ENCODE results near the gene GUCY1B1. TPM values are rescaled to one million over a fixed set of nuclear protein-coding genes. Genes with fewer than 3 reads are reported as not detected.
A peak's percentile ranks its signal among the peaks of the same experiment; 100 is the strongest.

The GUCY1B1 gene
- total RNA-seq, 2 experiments from 2014 or later = 0.60 to 0.72 TPM

DNA sequence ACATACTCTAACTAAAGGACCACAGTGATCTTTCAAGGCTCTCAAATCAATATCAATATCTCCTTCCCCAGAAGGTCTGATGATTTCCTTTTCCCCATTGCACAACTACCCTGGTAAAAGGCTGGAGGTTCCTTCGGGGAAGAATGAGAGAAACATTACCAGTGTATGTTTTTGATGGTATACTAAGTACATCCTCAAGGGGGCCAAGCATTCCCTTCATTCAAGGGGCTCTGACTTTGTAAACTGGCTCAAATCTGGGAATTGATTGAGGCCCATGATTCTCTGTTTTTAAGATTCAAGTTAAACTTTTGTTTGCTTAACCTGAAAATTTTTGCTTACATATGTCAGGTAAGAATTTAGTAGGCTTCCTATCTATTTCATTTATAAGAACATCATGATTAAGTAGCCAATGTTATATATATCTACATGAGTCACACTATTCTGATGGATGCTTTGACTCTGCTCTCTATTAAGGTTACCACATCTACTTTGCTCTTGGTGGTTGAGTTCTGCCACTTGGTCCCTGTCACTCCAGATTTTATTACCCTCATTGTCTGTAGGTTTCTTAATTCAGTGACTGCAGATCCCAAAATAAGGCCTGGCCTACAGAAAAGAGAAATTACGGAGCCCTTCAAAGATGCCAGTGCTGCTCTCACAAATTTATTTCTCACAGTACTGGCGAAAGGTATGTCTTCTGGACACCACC, 16.4 kb upstream of the GUCY1B1 start:
- no peak overlapping the region for H3K27ac Mint-ChIP-seq
- CTCF ChIA-PET = no interaction called here

DNA sequence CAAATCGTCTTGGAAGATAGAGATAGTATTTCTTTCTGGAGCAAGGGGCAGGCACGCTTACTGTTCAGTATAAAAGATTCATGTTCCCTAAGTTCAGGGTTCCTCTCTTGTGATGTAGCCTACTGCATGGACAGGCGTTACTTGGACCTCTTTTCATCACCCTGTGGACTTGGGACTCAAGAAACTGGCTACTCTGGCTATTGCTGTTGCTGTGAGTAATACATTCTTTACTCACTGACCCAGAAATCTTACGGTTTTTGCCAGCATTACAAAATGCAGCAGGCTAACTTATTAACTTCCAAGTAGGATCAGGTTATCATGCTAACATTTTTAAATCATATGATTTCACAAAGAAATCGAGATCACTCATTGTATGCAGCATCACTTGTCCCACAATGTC, 12.8 kb upstream of the GUCY1B1 start:
- no peaks in the 10 kb centered on the region for H3K4me1 Mint-ChIP-seq (ENCODE audit: low read depth)
- no peaks in the 10 kb centered on the region for H3K27me3 Mint-ChIP-seq (ENCODE audit: low read depth)
- intact Hi-C loops (cut with micrococcal nuclease) = no loop called here
- no peak overlapping the region for H3K4me3 Mint-ChIP-seq
- no peaks in the 10 kb centered on the region for H3K9me3 Mint-ChIP-seq
- no peaks in the 10 kb centered on the region for H3K36me3 Mint-ChIP-seq (ENCODE audit: low read depth)
- no peak overlapping the region for H3K27ac Mint-ChIP-seq
- no peak for DNase-seq
- CTCF ChIA-PET = no interaction called here

More for the DNA sequence above, 16.4 kb upstream of the GUCY1B1 start:
- intact Hi-C loops (cut with micrococcal nuclease) = no loop called here
- Mint-ChIP-seq H3K27me3 (ENCODE audit: low read depth) (peaks cover 4% of the 10 kb centered on the region), H3K4me3 (no peak overlapping the region), H3K4me1 (ENCODE audit: low read depth) (no peaks in the 10 kb centered on the region), H3K9me3 (no peaks in the 10 kb centered on the region), H3K36me3 (ENCODE audit: low read depth) (no peaks in the 10 kb centered on the region)
- no peak for DNase-seq

DNA sequence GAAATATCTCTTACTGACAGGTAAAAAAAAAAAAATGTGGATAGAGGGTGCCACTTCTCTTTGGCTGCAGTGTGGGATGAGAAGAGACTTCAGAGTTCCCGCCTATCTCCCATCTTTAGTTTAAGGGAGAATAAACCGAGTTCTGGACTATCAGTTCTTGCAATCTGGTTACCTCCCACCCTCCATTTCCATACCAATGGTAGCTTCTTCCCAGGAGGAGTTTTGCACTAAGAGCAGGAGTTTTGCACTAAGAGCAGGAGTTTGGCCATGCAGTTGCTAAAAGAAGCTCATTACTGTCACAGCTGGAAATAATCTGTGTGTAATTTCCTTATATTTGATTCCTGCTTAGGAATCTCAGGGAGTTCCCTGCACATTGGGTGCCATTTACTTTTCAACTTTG, 10.8 kb upstream of the GUCY1B1 start:
- DNase-seq = no peak
- intact Hi-C loops (cut with micrococcal nuclease) = no loop called here
- no peaks in the 10 kb centered on the region for H3K9me3 Mint-ChIP-seq

DNA sequence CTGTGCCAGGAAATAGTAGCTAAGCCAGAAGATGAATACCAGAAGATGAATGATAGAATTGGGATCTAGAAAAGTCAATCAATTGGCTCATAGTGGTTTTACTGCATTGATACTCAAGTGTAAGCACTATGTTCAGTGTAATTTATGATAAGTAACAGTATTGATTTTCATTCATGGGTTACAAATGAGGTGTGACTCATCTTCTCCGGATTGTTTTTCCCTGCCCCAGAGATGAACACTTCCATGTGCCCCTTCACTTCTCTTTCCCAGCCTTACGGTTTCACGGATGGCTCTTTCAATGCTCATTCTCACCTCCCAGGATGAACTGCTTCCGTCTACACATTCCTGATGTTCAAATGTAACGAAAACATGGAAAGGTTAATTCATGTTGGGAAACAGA, 9.8 kb upstream of the GUCY1B1 start:
- Mint-ChIP-seq H3K4me1 (ENCODE audit: low read depth) (no peaks in the 10 kb centered on the region), H3K27me3 (ENCODE audit: low read depth) (peaks cover 2% of the 10 kb centered on the region), H3K9me3 (no peaks in the 10 kb centered on the region), H3K36me3 (ENCODE audit: low read depth) (no peaks in the 10 kb centered on the region), H3K4me3 (no peak overlapping the region), H3K27ac (no peak overlapping the region)
- CTCF ChIA-PET = no interaction called here
- no peak for DNase-seq
- intact Hi-C loops (cut with micrococcal nuclease) = no loop called here

More for the DNA sequence above, 10.8 kb upstream of the GUCY1B1 start:
- no peaks in the 10 kb centered on the region for H3K36me3 Mint-ChIP-seq (ENCODE audit: low read depth)
- no peaks in the 10 kb centered on the region for H3K4me1 Mint-ChIP-seq (ENCODE audit: low read depth)
- CTCF ChIA-PET = no interaction called here
- peaks cover 2% of the 10 kb centered on the region for H3K27me3 Mint-ChIP-seq (ENCODE audit: low read depth)
- H3K27ac Mint-ChIP-seq = no peak overlapping the region
- H3K4me3 Mint-ChIP-seq = no peak overlapping the region

DNA sequence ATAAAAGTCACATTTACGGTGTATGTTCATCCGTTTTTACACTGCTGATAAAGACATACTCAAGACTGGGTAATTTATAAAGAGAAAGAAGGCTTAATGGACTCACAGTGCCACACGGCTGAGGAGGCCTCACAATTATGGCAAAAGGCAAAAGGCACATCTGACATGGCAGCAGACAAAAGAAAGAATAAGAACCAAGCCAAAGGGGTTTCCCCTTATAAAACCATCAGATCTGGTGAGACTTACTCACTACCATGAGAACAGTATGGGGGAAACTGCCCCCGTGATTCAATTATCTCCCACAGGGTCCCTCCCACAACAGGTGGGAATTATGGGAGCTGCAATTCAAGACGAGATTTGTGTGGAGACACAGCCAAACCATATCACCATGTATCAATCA, 7.3 kb upstream of the GUCY1B1 start:
- H3K9me3 Mint-ChIP-seq = no peaks in the 10 kb centered on the region
- H3K27me3 Mint-ChIP-seq (ENCODE audit: low read depth) = peaks cover 9% of the 10 kb centered on the region
- no peak overlapping the region for H3K27ac Mint-ChIP-seq
- no peak overlapping the region for H3K4me3 Mint-ChIP-seq
- H3K4me1 Mint-ChIP-seq (ENCODE audit: low read depth) = no peaks in the 10 kb centered on the region
- H3K36me3 Mint-ChIP-seq (ENCODE audit: low read depth) = no peaks in the 10 kb centered on the region
- intact Hi-C loops (cut with micrococcal nuclease) = no loop called here
- DNase-seq = no peak
- CTCF ChIA-PET = no interaction called here

DNA sequence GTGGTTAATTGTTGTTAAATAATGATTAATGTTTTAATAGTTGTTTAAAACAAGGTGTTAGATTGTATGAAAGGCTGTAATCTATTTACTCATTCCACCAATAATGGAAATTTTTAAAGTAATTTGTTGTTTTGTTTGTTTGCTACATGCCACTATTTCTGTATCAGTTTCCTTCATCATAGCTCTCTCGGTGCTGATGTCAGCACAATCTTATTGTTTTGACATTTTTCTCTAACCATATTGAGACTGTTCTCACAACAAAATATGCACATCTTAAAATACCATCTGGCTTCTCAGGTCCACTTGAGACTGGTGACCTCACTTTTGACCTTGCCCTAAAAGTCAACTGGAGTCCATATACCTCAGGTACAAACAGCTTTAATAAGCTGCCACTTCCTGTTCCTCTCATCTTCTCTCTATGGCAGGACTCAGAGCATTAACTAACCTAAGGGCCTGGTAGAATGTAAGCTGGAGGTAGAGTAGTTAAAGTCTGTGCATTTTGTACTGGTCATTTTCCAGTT, 1.0 kb upstream of the GUCY1B1 start:
- no peaks in the 10 kb centered on the region for H3K9me3 Mint-ChIP-seq
- no peaks in the 10 kb centered on the region for H3K36me3 Mint-ChIP-seq (ENCODE audit: low read depth)
- intact Hi-C loops (cut with micrococcal nuclease) = loop anchor here (5.0 kb wide), 2 partner anchors 91 to 194 kb away; partner anchors contain the start of genes CTSO and GUCY1A1
- no peak overlapping the region for H3K4me3 Mint-ChIP-seq
- DNase-seq = no peak
- CTCF ChIA-PET = no interaction called here
- peaks cover 29% of the 10 kb centered on the region for H3K27me3 Mint-ChIP-seq (ENCODE audit: low read depth)
- H3K27ac Mint-ChIP-seq = no peak overlapping the region
- peaks cover 9% of the 10 kb centered on the region for H3K4me1 Mint-ChIP-seq (ENCODE audit: low read depth)

DNA sequence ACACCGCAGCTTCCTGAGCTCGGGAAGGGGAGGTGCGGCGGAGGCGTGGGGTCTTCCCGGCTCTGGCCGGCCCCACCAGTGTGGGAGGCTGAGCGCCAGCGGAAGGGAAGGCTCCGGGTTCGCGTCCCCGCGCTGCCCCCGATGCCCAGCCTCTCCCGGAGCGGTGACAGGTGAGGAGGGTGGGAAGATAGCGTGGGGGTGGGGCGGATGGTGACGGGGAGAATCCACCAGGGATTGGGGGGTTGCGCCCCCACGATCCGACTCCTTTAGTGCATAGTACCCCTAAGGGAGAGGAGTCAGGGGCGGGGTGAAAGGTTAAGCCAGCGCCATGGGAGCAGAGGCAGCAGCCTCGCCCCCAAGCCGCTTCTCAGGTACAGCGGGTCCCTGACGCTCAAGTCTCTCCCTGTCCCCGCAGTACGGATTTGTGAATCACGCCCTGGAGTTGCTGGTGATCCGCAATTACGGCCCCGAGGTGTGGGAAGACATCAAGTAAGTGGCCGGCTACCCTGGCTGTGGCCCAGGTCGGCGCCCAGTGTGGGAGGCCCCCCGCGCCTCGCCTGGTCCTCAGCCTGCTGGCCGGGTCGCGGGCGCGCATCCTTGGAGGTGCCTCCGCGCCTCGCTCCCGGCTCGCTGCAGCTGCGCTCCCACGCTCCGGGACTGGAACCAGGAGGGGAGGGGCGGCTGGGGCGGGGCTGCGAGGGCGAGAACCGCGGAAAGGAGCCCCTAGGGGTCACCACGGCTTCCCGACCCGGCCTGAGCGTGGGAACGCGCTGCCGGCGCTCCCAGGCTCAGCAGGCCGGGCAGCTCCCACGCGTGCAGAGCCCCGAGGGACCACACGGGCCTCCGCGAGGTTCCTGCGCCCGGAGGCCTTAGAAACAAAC, 791 bp downstream of the GUCY1B1 start:
- Mint-ChIP-seq H3K36me3 (ENCODE audit: low read depth) (no peaks in the 10 kb centered on the region), H3K9me3 (no peaks in the 10 kb centered on the region), H3K27ac (no peak overlapping the region), H3K4me3 (peak overlapping the region; percentile 57), H3K4me1 (ENCODE audit: low read depth) (peaks cover 14% of the 10 kb centered on the region), H3K27me3 (ENCODE audit: low read depth) (peaks cover 33% of the 10 kb centered on the region)
- CTCF ChIA-PET = no interaction called here
- intact Hi-C loops (cut with micrococcal nuclease) = loop anchor here (5.0 kb wide), 2 partner anchors 92 to 193 kb away; partner anchors contain the start of genes CTSO and GUCY1A1
- DNase-seq = peak; percentile 8

DNA sequence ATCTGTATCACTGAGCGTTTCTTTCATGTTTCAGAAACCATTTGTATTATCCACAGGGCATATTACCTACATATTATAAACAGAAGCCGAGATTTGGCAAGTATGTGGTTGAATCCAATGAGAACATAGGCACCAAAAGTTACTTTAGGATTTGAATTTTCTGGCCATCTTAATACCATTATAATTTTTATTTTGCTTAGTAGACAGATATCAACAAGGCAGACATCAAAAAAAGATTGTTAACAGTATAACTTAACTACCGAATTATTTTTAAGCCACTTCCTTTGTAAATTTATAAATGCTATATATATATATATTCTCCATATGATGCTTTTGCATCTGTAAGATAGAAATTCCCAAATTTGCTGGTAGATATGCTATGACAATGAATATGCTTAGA, 2.2 kb downstream of the GUCY1B1 start:
- Mint-ChIP-seq H3K4me3 (no peak overlapping the region), H3K27me3 (ENCODE audit: low read depth) (peaks cover 29% of the 10 kb centered on the region), H3K4me1 (ENCODE audit: low read depth) (peaks cover 14% of the 10 kb centered on the region), H3K36me3 (ENCODE audit: low read depth) (no peaks in the 10 kb centered on the region), H3K9me3 (no peaks in the 10 kb centered on the region), H3K27ac (no peak overlapping the region)
- DNase-seq = no peak
- CTCF ChIA-PET = no interaction called here
- intact Hi-C loops (cut with micrococcal nuclease) = no loop called here

DNA sequence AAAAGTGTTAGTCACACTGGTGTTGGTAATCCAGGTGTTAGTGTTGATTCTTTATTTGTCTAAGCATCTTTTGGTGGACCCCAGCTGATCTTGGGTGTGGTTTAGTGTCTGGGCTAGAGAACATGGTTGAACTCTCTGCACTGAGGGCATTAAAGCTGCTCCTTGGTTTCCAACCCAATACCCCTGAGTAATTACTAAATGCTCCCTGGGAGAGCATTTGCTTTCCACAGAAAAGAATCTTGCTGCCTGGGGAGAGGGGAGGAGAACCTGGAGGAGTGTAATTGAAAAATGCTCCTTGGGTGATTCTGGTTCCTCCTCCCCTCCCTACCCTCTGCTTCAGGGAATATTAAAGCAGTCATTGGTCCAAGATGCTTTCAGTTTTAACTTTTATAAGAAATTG, 3.1 kb downstream of the GUCY1B1 start:
- intact Hi-C loops (cut with micrococcal nuclease) = no loop called here
- Mint-ChIP-seq H3K9me3 (no peaks in the 10 kb centered on the region), H3K27ac (no peak overlapping the region), H3K36me3 (ENCODE audit: low read depth) (no peaks in the 10 kb centered on the region), H3K4me1 (ENCODE audit: low read depth) (peaks cover 14% of the 10 kb centered on the region), H3K4me3 (no peak overlapping the region), H3K27me3 (ENCODE audit: low read depth) (peaks cover 28% of the 10 kb centered on the region)
- CTCF ChIA-PET = no interaction called here
- no peak for DNase-seq

DNA sequence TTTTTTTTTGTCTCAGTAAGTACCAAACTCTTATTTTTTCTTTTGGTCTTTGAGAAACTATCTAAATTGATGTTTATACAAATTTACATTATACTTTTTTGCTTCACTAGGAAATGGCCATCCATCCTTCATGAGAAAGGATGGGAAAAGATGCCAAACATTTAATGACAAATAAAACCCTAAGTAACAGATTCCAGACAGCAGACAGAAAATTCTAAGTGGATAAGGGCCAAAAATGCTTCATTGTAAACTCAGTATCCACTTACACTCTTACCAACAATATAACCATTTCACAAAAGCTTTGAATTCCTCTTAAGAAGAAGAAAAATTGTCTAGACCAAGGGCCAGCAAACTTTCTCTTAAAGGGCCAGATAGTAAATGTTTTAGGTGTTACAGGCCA, 3.5 kb downstream of the GUCY1B1 start:
- peaks cover 26% of the 10 kb centered on the region for H3K27me3 Mint-ChIP-seq (ENCODE audit: low read depth)
- H3K4me3 Mint-ChIP-seq = no peak overlapping the region
- H3K4me1 Mint-ChIP-seq (ENCODE audit: low read depth) = peaks cover 14% of the 10 kb centered on the region
- no peaks in the 10 kb centered on the region for H3K9me3 Mint-ChIP-seq
- intact Hi-C loops (cut with micrococcal nuclease) = no loop called here
- no peak overlapping the region for H3K27ac Mint-ChIP-seq
- H3K36me3 Mint-ChIP-seq (ENCODE audit: low read depth) = no peaks in the 10 kb centered on the region
- DNase-seq = no peak
- CTCF ChIA-PET = no interaction called here

DNA sequence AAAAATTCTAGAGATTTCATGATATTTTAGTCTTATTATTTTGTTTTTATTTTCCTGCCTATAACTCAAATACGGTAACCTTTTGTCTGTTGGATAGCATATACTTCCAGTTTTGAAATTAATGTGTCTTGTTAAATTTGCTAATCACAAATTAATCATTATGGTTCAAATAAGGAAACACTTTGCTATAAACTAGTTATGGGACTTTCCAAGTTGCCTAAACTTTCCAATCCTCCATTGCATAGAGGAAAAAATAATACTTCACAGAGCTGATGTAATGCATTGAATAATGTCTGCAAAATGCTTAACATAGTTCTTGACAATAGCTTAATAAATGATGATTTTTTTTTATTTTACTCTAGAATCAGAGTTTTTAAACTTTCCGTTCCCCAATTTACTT, 4.7 kb downstream of the GUCY1B1 start:
- Mint-ChIP-seq H3K36me3 (ENCODE audit: low read depth) (no peaks in the 10 kb centered on the region), H3K27me3 (ENCODE audit: low read depth) (peaks cover 16% of the 10 kb centered on the region), H3K27ac (no peak overlapping the region), H3K4me1 (ENCODE audit: low read depth) (peaks cover 13% of the 10 kb centered on the region), H3K9me3 (no peaks in the 10 kb centered on the region), H3K4me3 (no peak overlapping the region)
- CTCF ChIA-PET = no interaction called here
- intact Hi-C loops (cut with micrococcal nuclease) = no loop called here
- no peak for DNase-seq

DNA sequence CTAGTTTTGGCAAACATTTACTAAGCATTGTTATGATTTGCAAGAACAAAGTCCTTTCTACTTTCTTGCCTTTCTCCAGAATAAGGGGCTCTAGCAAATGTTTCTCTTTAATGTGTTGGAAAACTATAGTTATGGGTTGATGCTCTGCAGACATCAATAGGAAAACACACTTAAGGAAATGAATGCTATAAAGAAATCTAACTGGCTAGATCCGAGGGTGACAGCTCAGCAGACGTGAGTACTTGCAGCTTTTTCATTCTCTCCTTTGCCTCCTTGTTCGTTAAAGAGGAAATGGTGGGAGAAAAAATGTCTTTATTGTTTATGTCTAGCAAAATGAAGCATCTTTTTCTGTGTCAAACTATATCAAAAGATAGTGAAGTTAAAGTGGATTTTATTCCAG, 6.3 kb downstream of the GUCY1B1 start:
- CTCF ChIA-PET = no interaction called here
- H3K27ac Mint-ChIP-seq = no peak overlapping the region
- H3K36me3 Mint-ChIP-seq (ENCODE audit: low read depth) = no peaks in the 10 kb centered on the region
- H3K4me3 Mint-ChIP-seq = no peak overlapping the region
- no peak for DNase-seq
- peaks cover 9% of the 10 kb centered on the region for H3K4me1 Mint-ChIP-seq (ENCODE audit: low read depth)
- peaks cover 17% of the 10 kb centered on the region for H3K27me3 Mint-ChIP-seq (ENCODE audit: low read depth)
- intact Hi-C loops (cut with micrococcal nuclease) = no loop called here
- no peaks in the 10 kb centered on the region for H3K9me3 Mint-ChIP-seq

DNA sequence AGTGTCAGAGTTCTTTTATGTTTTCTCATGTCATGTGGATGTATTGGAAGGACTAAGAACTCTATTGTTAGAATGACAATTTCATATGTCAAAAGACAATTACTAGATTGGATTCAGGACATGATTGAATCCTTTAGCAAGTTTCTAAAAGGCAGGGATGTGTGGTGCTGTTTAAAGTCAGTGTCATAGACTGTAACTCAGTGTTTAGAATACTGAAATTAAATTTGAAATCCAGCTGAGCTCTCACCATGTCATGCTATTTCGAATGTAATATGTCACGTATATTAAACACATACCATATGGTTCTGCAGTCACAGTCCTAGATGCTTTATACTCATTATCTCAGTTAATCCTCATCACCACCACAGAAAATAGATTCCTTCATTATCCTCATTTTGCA, 7.8 kb downstream of the GUCY1B1 start:
- Mint-ChIP-seq H3K36me3 (ENCODE audit: low read depth) (no peaks in the 10 kb centered on the region), H3K4me1 (ENCODE audit: low read depth) (peaks cover 5% of the 10 kb centered on the region), H3K27me3 (ENCODE audit: low read depth) (peaks cover 10% of the 10 kb centered on the region), H3K27ac (no peak overlapping the region), H3K4me3 (no peak overlapping the region), H3K9me3 (no peaks in the 10 kb centered on the region)
- CTCF ChIA-PET = no interaction called here
- no peak for DNase-seq
- intact Hi-C loops (cut with micrococcal nuclease) = no loop called here

Data from activated naive CD4-positive, alpha-beta T cell treated with anti-CD3 and anti-CD28 coated beads for 36 hours (primary cell).